Keratinocyte (primary cell): Measurements from ENCODE around the gene TMEM86A.

Experiments
- EZH2 ChIP-seq: IDR thresholded peaks from one replicate; pipeline ENCODE4 v1.6.1; 2012; ENCODE audit warnings: inconsistent platforms, mild to moderate bottlenecking, low read length, moderate library complexity
- TF ChIP-seq, protein P1 (sequence below), 3 experiments: IDR thresholded peaks in 1 of 3; conservative IDR thresholded peaks in 1 of 3; optimal IDR thresholded peaks in 1 of 3; 2 replicates in 2 of 3; 3 replicates in 1 of 3; pipeline versions ENCODE3 to v1.5.1; 2011; ENCODE audit warnings: low read length in 3 of 3, mild to moderate bottlenecking in 3 of 3, moderate library complexity in 2 of 3, control low read depth in 1 of 3, inconsistent platforms in 1 of 3; ENCODE audit not compliant: insufficient read depth in 2 of 3; ENCODE audit errors: extremely low read depth in 1 of 3

DNA sequence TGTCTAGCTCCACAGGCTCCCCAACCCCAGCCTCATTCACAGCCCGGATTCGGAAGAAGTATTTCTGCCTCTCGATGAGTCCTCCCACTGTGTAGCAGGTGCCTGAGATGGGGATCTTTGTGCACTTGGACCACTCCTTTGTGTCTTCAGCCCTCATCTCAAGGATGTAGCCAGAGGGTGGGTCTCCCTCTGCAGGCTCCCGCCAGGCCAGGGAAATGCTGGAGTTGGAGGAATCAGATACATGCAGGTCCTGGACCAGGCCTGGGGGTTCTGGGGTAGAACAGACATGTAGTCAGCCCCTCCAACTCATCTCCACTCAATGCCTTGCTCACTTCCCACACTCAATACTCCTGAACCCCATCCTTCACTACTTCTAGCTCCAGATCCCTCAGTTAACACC, 10.8 kb downstream of the TMEM86A start:
- no peak for TF ChIP-seq EZH2
- TF ChIP-seq, protein P1, sequence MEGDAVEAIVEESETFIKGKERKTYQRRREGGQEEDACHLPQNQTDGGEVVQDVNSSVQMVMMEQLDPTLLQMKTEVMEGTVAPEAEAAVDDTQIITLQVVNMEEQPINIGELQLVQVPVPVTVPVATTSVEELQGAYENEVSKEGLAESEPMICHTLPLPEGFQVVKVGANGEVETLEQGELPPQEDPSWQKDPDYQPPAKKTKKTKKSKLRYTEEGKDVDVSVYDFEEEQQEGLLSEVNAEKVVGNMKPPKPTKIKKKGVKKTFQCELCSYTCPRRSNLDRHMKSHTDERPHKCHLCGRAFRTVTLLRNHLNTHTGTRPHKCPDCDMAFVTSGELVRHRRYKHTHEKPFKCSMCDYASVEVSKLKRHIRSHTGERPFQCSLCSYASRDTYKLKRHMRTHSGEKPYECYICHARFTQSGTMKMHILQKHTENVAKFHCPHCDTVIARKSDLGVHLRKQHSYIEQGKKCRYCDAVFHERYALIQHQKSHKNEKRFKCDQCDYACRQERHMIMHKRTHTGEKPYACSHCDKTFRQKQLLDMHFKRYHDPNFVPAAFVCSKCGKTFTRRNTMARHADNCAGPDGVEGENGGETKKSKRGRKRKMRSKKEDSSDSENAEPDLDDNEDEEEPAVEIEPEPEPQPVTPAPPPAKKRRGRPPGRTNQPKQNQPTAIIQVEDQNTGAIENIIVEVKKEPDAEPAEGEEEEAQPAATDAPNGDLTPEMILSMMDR (optimal IDR thresholded peaks at IDR 0.05 in 1 of 3, IDR thresholded peaks at IDR 0.05 in 1 of 3, conservative IDR thresholded peaks at IDR 0.05 in 1 of 3; ENCODE audit: extremely low read depth in 1 of 3, insufficient read depth in 2 of 3, low read length in 3 of 3): no peak
